ENCODE data around the gene ADAD2.

Gene ADAD2

GRCh38 chr16:84226026-84226425 lies 35.1 kb downstream of the ADAD2 start:
- DNase-seq, result no peak

GRCh38 chr16:84227548-84227947 lies 36.6 kb downstream of the ADAD2 start:
- no peak for DNase-seq

- DNase-seq, result no peak
Measured at GRCh38 chr16:84228256-84228838, 37.4 kb downstream of the ADAD2 start.

- no peak for DNase-seq
Measured at GRCh38 chr16:84229471-84229870, 38.5 kb downstream of the ADAD2 start.

GRCh38 chr16:84232060-84232459 lies 41.1 kb downstream of the ADAD2 start:
- no peak for DNase-seq

- no peak for DNase-seq
Measured at GRCh38 chr16:84232969-84233368, 42.0 kb downstream of the ADAD2 start.

GRCh38 chr16:84233748-84234147 lies 42.8 kb downstream of the ADAD2 start:
- no peak for DNase-seq

GRCh38 chr16:84234321-84235241 lies 43.6 kb downstream of the ADAD2 start:
- DNase-seq, result no peak

- no peak for DNase-seq
Measured at GRCh38 chr16:84236671-84237070, 45.7 kb downstream of the ADAD2 start.

GRCh38 chr16:84237994-84238750 lies 47.2 kb downstream of the ADAD2 start:
- no peak for DNase-seq

GRCh38 chr16:84239141-84239769 lies 48.3 kb downstream of the ADAD2 start:
- no peak for DNase-seq

GRCh38 chr16:84239909-84240308 lies 49.0 kb downstream of the ADAD2 start, which contains the start of gene KCNG4:
Gene KCNG4, minus strand, starts transcription at chr16:84240012. Its CDS starts 2,527 bp downstream, at chr16:84237485.
- no peak for DNase-seq

GRCh38 chr16:84240455-84240854 lies 49.5 kb downstream of the ADAD2 start:
- no peak for DNase-seq

- DNase-seq, result no peak
Measured at GRCh38 chr16:84241778-84242177, 50.8 kb downstream of the ADAD2 start.

- DNase-seq, result no peak
Measured at GRCh38 chr16:84242839-84243238, 51.9 kb downstream of the ADAD2 start.

GRCh38 chr16:84243732-84244131 lies 52.8 kb downstream of the ADAD2 start:
- no peak for DNase-seq

GRCh38 chr16:84244728-84245127 lies 53.8 kb downstream of the ADAD2 start:
- DNase-seq, result no peak

- no peak for DNase-seq
Measured at GRCh38 chr16:84245956-84246678, 55.2 kb downstream of the ADAD2 start.

- no peak for DNase-seq
Measured at GRCh38 chr16:84246679-84247077, 55.7 kb downstream of the ADAD2 start.

All from activated effector memory CD4-positive, alpha-beta T cell treated with Interleukin-2 at 50 U/mL for 16 hours (primary cell).